HepG2 (cell line): ENCODE measurements around the gene GRID1. TPM values are rescaled to one million over a fixed set of nuclear protein-coding genes. Genes with fewer than 3 reads are reported as not detected.

ENCODE experiments used
- ATAC-seq: fragments of 200-7000 bp; cut with Tn5 transposase; 3 replicates; pipeline ENCODE4 v1.9.1; 2020; ENCODE audit warnings: mild to moderate bottlenecking, moderate library complexity
- BruUV-seq: library from RNA; stranded (reverse); fragments of 400-500 nt; replicated peaks from 2 replicates; lab custom pipeline; 2021; lab: Mats Ljungman, UMichigan
- CTCF ChIA-PET: fragments of 300-600 bp; formaldehyde crosslinking; extraction: SDS; loops from one replicate; lab custom pipeline; 2021; ENCODE audit warnings: low total read pairs, inconsistent platforms, low intra/inter-chr PET ratio; lab: Yijun Ruan, JAX
- POLR2A ChIA-PET: fragments of 350-600 bp; sonication (Branson Sonifier 250); formaldehyde crosslinking; loops from one replicate; lab custom pipeline; 2020; ENCODE audit warnings: antibody characterized with exemption, inconsistent platforms; lab: Yijun Ruan, JAX
- DNase-seq: peaks from one replicate; pipeline ENCODE4 v3.0.0-alpha.2; 2015; ENCODE audit warnings: low spot score
- FAIRE-seq: peaks from 3 replicates; lab custom pipeline; 2011; peaks lifted over from hg19 to GRCh38; lab: Jason Lieb, UNC
- H2AFZ ChIP-seq: one replicate; pipeline ENCODE4 v1.6.1; 2011; ENCODE audit warnings: low read length, inconsistent platforms
- H3K27ac ChIP-seq: fragments of 300-600 bp; 3 replicates; pipeline ENCODE4 v1.8.0; 2011; ENCODE audit warnings: mixed run types, mild to moderate bottlenecking, mixed read lengths, low read length, inconsistent platforms; ENCODE audit not compliant: insufficient read depth; ENCODE audit errors: extremely low read length
- H3K27me3 ChIP-seq, 2 experiments: fragments of 200-600 bp in 1 of 2; 2 replicates in 1 of 2; 3 replicates in 1 of 2; pipeline versions ENCODE4 v1.6.0 to v1.8.0; 2011; ENCODE audit warnings: low read length in 2 of 2, mild to moderate bottlenecking in 2 of 2, moderate library complexity in 2 of 2, inconsistent platforms in 1 of 2; ENCODE audit not compliant: insufficient read depth in 2 of 2, control insufficient read depth in 1 of 2
- H3K36me3 ChIP-seq, 2 experiments: fragments of 200-600 bp in 1 of 2; replicated peaks in 1 of 2; 2 replicates in 1 of 2; 3 replicates in 1 of 2; pipeline versions ENCODE4 v1.5.1 to v1.8.0; 2011; ENCODE audit warnings: low read length in 2 of 2, inconsistent platforms in 1 of 2; ENCODE audit not compliant: insufficient read depth in 2 of 2, control insufficient read depth in 1 of 2
- H3K4me1 ChIP-seq: 2 replicates; pipeline ENCODE4 v1.5.1; 2012; ENCODE audit warnings: low read length, inconsistent platforms; ENCODE audit not compliant: insufficient read depth
- H3K4me2 ChIP-seq: 2 replicates; pipeline ENCODE4 v1.6.0; 2011; ENCODE audit warnings: low read depth, low read length, inconsistent platforms
- H3K4me3 ChIP-seq, 3 experiments: fragments of 200-600 bp in 1 of 3; sonication (generic), shearing (Covaris generic) in 1 of 3; replicated peaks in 1 of 3; 2 replicates each; pipeline ENCODE4 v1.5.1; 2011 to 2016; ENCODE audit warnings: low read length in 3 of 3, inconsistent platforms in 2 of 3, low read depth in 2 of 3, mild to moderate bottlenecking in 2 of 3, control low read depth in 1 of 3, mixed read lengths in 1 of 3; ENCODE audit not compliant: insufficient read depth in 1 of 3
- H3K79me2 ChIP-seq: one replicate; pipeline ENCODE4 v1.6.1; 2011; ENCODE audit warnings: low read length, inconsistent platforms; ENCODE audit not compliant: insufficient read depth
- H3K9ac ChIP-seq: 2 replicates; pipeline ENCODE4 v1.6.0; 2011; ENCODE audit warnings: mild to moderate bottlenecking, low read depth, low read length, inconsistent platforms; ENCODE audit not compliant: insufficient read depth
- H3K9me3 ChIP-seq: 2 replicates; pipeline ENCODE4 v1.5.1; 2012; ENCODE audit warnings: mild to moderate bottlenecking, low read length
- H4K20me1 ChIP-seq: 2 replicates; pipeline ENCODE4 v1.6.0; 2011; ENCODE audit warnings: inconsistent platforms, mild to moderate bottlenecking, low read length, moderate library complexity; ENCODE audit not compliant: insufficient read depth
- HNF1A ChIP-seq, 2 experiments: sonication (generic) in 1 of 2; formaldehyde crosslinking in 1 of 2; IDR thresholded peaks; 2 replicates each; pipeline versions ENCODE4 v1.4.0 to v1.6.1; 2016 to 2020; ENCODE audit warnings: borderline replicate concordance in 1 of 2, low read depth in 1 of 2, mild to moderate bottlenecking in 1 of 2, missing genetic modification reagents in 1 of 2
- ZBTB2 ChIP-seq: sonication (generic); formaldehyde crosslinking; IDR thresholded peaks from 2 replicates; pipeline ENCODE4 v1.8.0; 2022; ENCODE audit warnings: low read depth, missing genetic modification reagents
- ZBTB46 ChIP-seq: sonication (generic); formaldehyde crosslinking; IDR thresholded peaks from 2 replicates; pipeline ENCODE4 v1.4.0; 2020; ENCODE audit warnings: mild to moderate bottlenecking, missing genetic modification reagents, borderline replicate concordance
- ZNF17 ChIP-seq: sonication (generic); formaldehyde crosslinking; IDR thresholded peaks from 2 replicates; pipeline ENCODE4 v1.5.0; 2020; ENCODE audit warnings: mild to moderate bottlenecking, missing genetic modification reagents
- ZNF660 ChIP-seq: sonication (generic); formaldehyde crosslinking; IDR thresholded peaks from 2 replicates; pipeline ENCODE4 v1.5.1; 2020; ENCODE audit warnings: mild to moderate bottlenecking, low read depth, missing genetic modification reagents, borderline replicate concordance
- ZNF687 ChIP-seq: sonication (generic); formaldehyde crosslinking; IDR thresholded peaks from 2 replicates; pipeline ENCODE4 v1.5.1; 2020; ENCODE audit warnings: mild to moderate bottlenecking, missing genetic modification reagents, moderate library complexity
- ZNF724P ChIP-seq: sonication (generic); formaldehyde crosslinking; IDR thresholded peaks from 2 replicates; pipeline ENCODE4 v1.8.0; 2022; ENCODE audit warnings: missing genetic modification reagents, borderline replicate concordance
- ZNF749 ChIP-seq: sonication (generic); formaldehyde crosslinking; IDR thresholded peaks from 2 replicates; pipeline ENCODE4 v1.8.0; 2022; ENCODE audit warnings: mild to moderate bottlenecking, missing genetic modification reagents, moderate library complexity, borderline replicate concordance
- WGBS: methylation state at CpG from one replicate; pipeline ENCODE4 v1.1.6; 2017; ENCODE audit warnings: low lambda C conversion rate; 5-methylcytosine and 5-hydroxymethylcytosine counted together
- in situ Hi-C: cut with HindIII; loops from 2 replicates; pipeline ENCODE4 v1.10.0; 2017; ENCODE audit warnings: low pct_unique_long_range_greater_than_20kb; ENCODE audit not compliant: extremely low pct_ligation_motif_present
- intact Hi-C: fragments of 100-400 bp; cut with micrococcal nuclease; formaldehyde crosslinking; loops from one replicate; pipeline ENCODE4 v1.10.0; 2022; ENCODE audit not compliant: unreplicated experiment
- polyA plus RNA-seq, 8 experiments: library from polyadenylated mRNA; depleted of rRNA in 3 of 8; stranded (reverse) in 7 of 8; unstranded in 1 of 8; fragments of >200 nt; fragmentation: Illumina TruSeq in 4 of 8; extraction: Trizol in 4 of 8; gene quantifications; 2 replicates each; pipeline versions ENCODE4 v1.2.1 to v1.2.3, GENCODE V29; 2011 to 2016; ENCODE audit warnings: low read depth in 4 of 8, missing spikeins in 1 of 8, mixed read lengths in 1 of 8; ENCODE audit not compliant: insufficient read depth in 1 of 8
- total RNA-seq, 5 experiments: library from RNA; depleted of rRNA; stranded (reverse); fragments of >200 nt; fragmentation: Illumina TruSeq; extraction: Trizol; gene quantifications; 2 replicates each; pipeline ENCODE4 v1.2.3, GENCODE V29; 2016; ENCODE audit warnings: low read depth in 1 of 5

The GRID1 gene
- total and polyA plus RNA-seq, 2 of the 13 experiments (the other 11 are each of a cell fraction or from before 2014, with no cell fraction given): 0.05 TPM; not detected in 1

GRCh38 chr10:86059892-86060291, 306.7 kb downstream of the GRID1 start:
- FAIRE-seq: no peak
- Histone ChIP-seq H3K36me3 (no peaks in the 10 kb centered on the region), H3K27me3 (peaks cover 2 to 4% of the 10 kb centered on the region in 2 experiments; a peak in 3 of 5 replicates), H2AFZ (no peak overlapping the region), H3K4me2 (no peak overlapping the region), H3K4me1 (no peaks in the 10 kb centered on the region), H3K4me3 (no peak overlapping the region), H3K9me3 (no peaks in the 10 kb centered on the region), H3K27ac (no peak overlapping the region), H3K79me2 (no peaks in the 10 kb centered on the region), H4K20me1 (0 out of 2 replicates have a peak, but pooled peaks cover 2% of the 10 kb centered on the region), H3K9ac (no peak overlapping the region)
- ATAC-seq: no peak
- 49% methylated on average over 3 of the region's 3 CpGs for WGBS
- POLR2A ChIA-PET: no interaction called here
- in situ Hi-C loops (no loop called here), intact Hi-C loops (no loop called here)
- BruUV-seq: no TSS peak
- CTCF ChIA-PET: no interaction called here
- DNase-seq: no peak
- TF ChIP-seq ZNF749 (CRISPR knock-in tag): no peak
- no peak for TF ChIP-seq ZNF17
- TF ChIP-seq ZBTB46: no peak
- no peak for TF ChIP-seq ZBTB2 (CRISPR knock-in tag)
- TF ChIP-seq ZNF660 (CRISPR knock-in tag): no peak
- TF ChIP-seq ZNF724P (CRISPR knock-in tag): no peak
- no peak for TF ChIP-seq ZNF687 (CRISPR knock-in tag)
- TF ChIP-seq HNF1A (IDR thresholded peaks at IDR 0.05; ENCODE audit: low read depth): no peak
- TF ChIP-seq HNF1A (CRISPR knock-in tag; IDR thresholded peaks at IDR 0.05; ENCODE audit: borderline replicate concordance): no peak
